HEK293 (cell line): ENCODE measurements around the gene NLGN1.

ENCODE experiments used
- CTCF ChIP-seq: fragments of 450-650 bp; formaldehyde crosslinking; IDR thresholded peaks from 2 replicates; pipeline ENCODE4 v1.5.1; 2016; ENCODE audit warnings: missing biosample characterization, missing genetic modification characterization
- RBAK ChIP-seq: fragments of 450-650 bp; formaldehyde crosslinking; IDR thresholded peaks from 2 replicates; pipeline ENCODE4 v1.5.1; 2016; ENCODE audit warnings: missing biosample characterization, missing genetic modification characterization
- ZBTB7A ChIP-seq: fragments of 450-650 bp; formaldehyde crosslinking; IDR thresholded peaks from 2 replicates; pipeline ENCODE4 v1.5.1; 2016; ENCODE audit warnings: low read depth, missing biosample characterization, missing genetic modification characterization
- ZNF114 ChIP-seq: fragments of 450-650 bp; formaldehyde crosslinking; IDR thresholded peaks from 2 replicates; pipeline ENCODE4 v1.5.0; 2017; ENCODE audit warnings: missing biosample characterization, missing genetic modification characterization
- ZNF155 ChIP-seq: fragments of 450-650 bp; formaldehyde crosslinking; IDR thresholded peaks from 2 replicates; pipeline ENCODE4 v1.5.1; 2016; ENCODE audit warnings: missing biosample characterization, missing genetic modification characterization
- ZNF174 ChIP-seq: fragments of 450-650 bp; formaldehyde crosslinking; IDR thresholded peaks from 2 replicates; pipeline ENCODE4 v1.5.0; 2017; ENCODE audit warnings: missing biosample characterization, mild to moderate bottlenecking, missing genetic modification characterization
- ZNF175 ChIP-seq: fragments of 450-650 bp; formaldehyde crosslinking; IDR thresholded peaks from 2 replicates; pipeline ENCODE4 v1.5.1; 2016; ENCODE audit warnings: missing biosample characterization, missing genetic modification characterization
- ZNF274 ChIP-seq, 2 experiments: fragments of 200-500 bp in 1 of 2; fragments of 450-650 bp in 1 of 2; sonication (Bioruptor generic) in 1 of 2; formaldehyde crosslinking in 1 of 2; IDR thresholded peaks; 2 replicates each; pipeline versions ENCODE4 v1.5.1 to v1.6.1; 2014 to 2016; ENCODE audit warnings: borderline replicate concordance in 1 of 2, inconsistent platforms in 1 of 2, low read length in 1 of 2, missing biosample characterization in 1 of 2, missing genetic modification characterization in 1 of 2
- ZNF433 ChIP-seq: fragments of 450-650 bp; formaldehyde crosslinking; IDR thresholded peaks from 2 replicates; pipeline ENCODE4 v1.5.1; 2016; ENCODE audit warnings: missing biosample characterization, missing genetic modification characterization, low read depth
- ZNF473 ChIP-seq: fragments of 450-650 bp; formaldehyde crosslinking; IDR thresholded peaks from 2 replicates; pipeline ENCODE4 v1.5.1; 2017; ENCODE audit warnings: missing biosample characterization, missing genetic modification characterization
- ZNF561 ChIP-seq: fragments of 450-650 bp; IDR thresholded peaks from 2 replicates; pipeline ENCODE4 v1.5.1; 2018; ENCODE audit warnings: missing biosample characterization, missing genetic modification characterization, borderline replicate concordance
- ZNF629 ChIP-seq: fragments of 450-650 bp; formaldehyde crosslinking; IDR thresholded peaks from 2 replicates; pipeline ENCODE4 v1.5.1; 2017; ENCODE audit warnings: missing biosample characterization, missing genetic modification characterization
- ZNF791 ChIP-seq: fragments of 450-650 bp; formaldehyde crosslinking; IDR thresholded peaks from 2 replicates; pipeline ENCODE4 v1.5.1; 2016; ENCODE audit warnings: missing biosample characterization, missing genetic modification characterization
- TF ChIP-seq, protein P1 (sequence below): fragments of 450-650 bp; formaldehyde crosslinking; IDR thresholded peaks from 2 replicates; pipeline ENCODE4 v1.5.1; 2016; ENCODE audit warnings: missing biosample characterization, missing genetic modification characterization

DNA sequence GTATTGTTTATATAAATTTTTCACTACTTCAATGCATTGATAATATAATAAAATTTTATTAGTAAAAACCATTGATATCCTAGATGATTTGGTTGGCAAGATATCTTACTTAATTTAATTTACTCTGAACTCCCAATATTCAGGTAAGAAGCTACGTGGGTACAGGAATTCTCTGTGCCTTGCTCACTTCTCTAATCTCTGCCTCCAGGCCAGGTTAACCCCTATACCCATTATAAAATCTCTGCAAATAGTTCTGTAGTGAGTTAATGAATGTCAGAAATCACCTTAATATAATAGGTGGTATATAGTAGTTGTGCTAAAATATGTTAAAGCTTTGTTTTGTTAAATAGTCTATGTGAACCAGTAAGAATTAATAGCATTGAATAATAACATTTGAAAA, 465.2 kb downstream of the NLGN1 start:
- TF ChIP-seq ZNF155 (tag by site-specific recombination) (no peak), ZBTB7A (tag by site-specific recombination) (no peak), CTCF (tag by site-specific recombination) (no peak), ZNF175 (tag by site-specific recombination) (no peak), ZNF561 (tag by site-specific recombination) (no peak), RBAK (tag by site-specific recombination) (no peak), ZNF433 (tag by site-specific recombination) (no peak), ZNF629 (no peak), ZNF174 (no peak), ZNF114 (tag by site-specific recombination) (no peak), ZNF473 (tag by site-specific recombination) (no peak), ZNF791 (no peak), ZNF274 (IDR thresholded peaks at IDR 0.05; ENCODE audit: low read length) (no peak), ZNF274 (tag by site-specific recombination; IDR thresholded peaks at IDR 0.05; ENCODE audit: borderline replicate concordance) (no peak)
- TF ChIP-seq, protein P1, sequence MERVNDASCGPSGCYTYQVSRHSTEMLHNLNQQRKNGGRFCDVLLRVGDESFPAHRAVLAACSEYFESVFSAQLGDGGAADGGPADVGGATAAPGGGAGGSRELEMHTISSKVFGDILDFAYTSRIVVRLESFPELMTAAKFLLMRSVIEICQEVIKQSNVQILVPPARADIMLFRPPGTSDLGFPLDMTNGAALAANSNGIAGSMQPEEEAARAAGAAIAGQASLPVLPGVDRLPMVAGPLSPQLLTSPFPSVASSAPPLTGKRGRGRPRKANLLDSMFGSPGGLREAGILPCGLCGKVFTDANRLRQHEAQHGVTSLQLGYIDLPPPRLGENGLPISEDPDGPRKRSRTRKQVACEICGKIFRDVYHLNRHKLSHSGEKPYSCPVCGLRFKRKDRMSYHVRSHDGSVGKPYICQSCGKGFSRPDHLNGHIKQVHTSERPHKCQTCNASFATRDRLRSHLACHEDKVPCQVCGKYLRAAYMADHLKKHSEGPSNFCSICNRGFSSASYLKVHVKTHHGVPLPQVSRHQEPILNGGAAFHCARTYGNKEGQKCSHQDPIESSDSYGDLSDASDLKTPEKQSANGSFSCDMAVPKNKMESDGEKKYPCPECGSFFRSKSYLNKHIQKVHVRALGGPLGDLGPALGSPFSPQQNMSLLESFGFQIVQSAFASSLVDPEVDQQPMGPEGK (tag by site-specific recombination), result no peak
